Endothelial cell of umbilical vein (primary cell): Measurements from ENCODE around the gene TBC1D4. TPM values are rescaled to one million over a fixed set of nuclear protein-coding genes. Genes with fewer than 3 reads are reported as not detected.

Source experiments
- BruUV-seq: library from RNA; stranded (reverse); fragments of 400-500 nt; replicated peaks from 2 replicates; lab custom pipeline; 2021; lab: Mats Ljungman, UMichigan
- CTCF ChIA-PET: fragments of 300-600, 350-600 bp; sonication (Branson Sonifier 250); formaldehyde crosslinking; loops from one replicate; lab custom pipeline; 2021; ENCODE audit warnings: antibody characterized with exemption, inconsistent platforms; lab: Charles Lee
- POLR2A ChIA-PET: fragments of 300-600, 350-600 bp; sonication (Branson Sonifier 250); formaldehyde crosslinking; loops from one replicate; lab custom pipeline; 2021; ENCODE audit warnings: antibody characterized with exemption, inconsistent platforms; lab: Charles Lee
- DNase-seq: peaks from one replicate; pipeline ENCODE4 v3.0.0-alpha.2; 2011; ENCODE audit warnings: low read depth, low spot score
- FAIRE-seq: peaks from 2 replicates; lab custom pipeline; 2011; peaks lifted over from hg19 to GRCh38; lab: Jason Lieb, UNC
- H2AFZ ChIP-seq: 2 replicates; pipeline ENCODE4 v1.6.0; 2012; ENCODE audit warnings: low read depth, low read length, control low read depth, inconsistent platforms
- H3K27ac ChIP-seq: 2 replicates; pipeline ENCODE4 v1.5.1; 2011; ENCODE audit warnings: low read depth, mild to moderate bottlenecking, control low read depth, low read length, moderate library complexity; ENCODE audit not compliant: insufficient read depth
- H3K27me3 ChIP-seq, 2 experiments: 2 replicates each; pipeline versions ENCODE4 v1.6.0 to v1.6.1; 2011; ENCODE audit warnings: low read length in 2 of 2, mixed read lengths in 1 of 2; ENCODE audit not compliant: control insufficient read depth in 2 of 2, insufficient read depth in 2 of 2
- H3K36me3 ChIP-seq, 2 experiments: 2 replicates in 1 of 2; 3 replicates in 1 of 2; pipeline ENCODE4 v1.5.1; 2011; ENCODE audit warnings: low read length in 2 of 2, mild to moderate bottlenecking in 1 of 2, moderate library complexity in 1 of 2; ENCODE audit not compliant: control insufficient read depth in 2 of 2, insufficient read depth in 2 of 2; ENCODE audit errors: extremely low read depth in 1 of 2
- H3K4me1 ChIP-seq: 3 replicates; pipeline ENCODE4 v1.5.1; 2011; ENCODE audit warnings: mild to moderate bottlenecking, low read length; ENCODE audit not compliant: control insufficient read depth, insufficient read depth; ENCODE audit errors: extremely low read depth
- H3K4me2 ChIP-seq: 2 replicates; pipeline ENCODE4 v1.6.1; 2011; ENCODE audit warnings: low read length, control low read depth, mixed read lengths; ENCODE audit not compliant: insufficient read depth
- H3K4me3 ChIP-seq, 3 experiments: fragments of 200-600 bp in 1 of 3; sonication (generic), shearing (Covaris generic) in 1 of 3; replicated peaks in 1 of 3; 2 replicates each; pipeline ENCODE4 v1.5.1; 2011 to 2016; ENCODE audit warnings: control low read depth in 3 of 3, low read length in 3 of 3, mild to moderate bottlenecking in 2 of 3, inconsistent platforms in 1 of 3, low read depth in 1 of 3, moderate library complexity in 1 of 3; ENCODE audit not compliant: insufficient read depth in 1 of 3
- H3K79me2 ChIP-seq: 2 replicates; pipeline ENCODE4 v1.6.0; 2012; ENCODE audit warnings: low read length, inconsistent platforms; ENCODE audit not compliant: control insufficient read depth, insufficient read depth
- H3K9ac ChIP-seq: replicated peaks from 2 replicates; pipeline ENCODE3; 2011; ENCODE audit warnings: low read length, control low read depth; ENCODE audit not compliant: insufficient read depth; ENCODE audit errors: extremely low read depth
- H3K9me1 ChIP-seq: replicated peaks from 3 replicates; pipeline ENCODE4 v1.6.0; 2011; ENCODE audit warnings: mild to moderate bottlenecking, low read length; ENCODE audit not compliant: control insufficient read depth, insufficient read depth; ENCODE audit errors: extremely low read depth
- H3K9me3 ChIP-seq: replicated peaks from 2 replicates; pipeline ENCODE4 v1.5.1; 2012; ENCODE audit warnings: low read length, inconsistent platforms; ENCODE audit not compliant: control insufficient read depth, insufficient read depth
- H4K20me1 ChIP-seq: replicated peaks from 2 replicates; pipeline ENCODE3; 2011; ENCODE audit warnings: mild to moderate bottlenecking, low read length; ENCODE audit not compliant: control insufficient read depth, insufficient read depth; ENCODE audit errors: extremely low read depth
- CTCF ChIP-seq, 2 donors: IDR thresholded peaks; 1 replicate in 1 of 2; 2 replicates in 1 of 2; pipeline ENCODE4 v1.5.1; 2011; ENCODE audit warnings: low read length in 2 of 2, mild to moderate bottlenecking in 2 of 2, moderate library complexity in 2 of 2, control low read depth in 1 of 2, inconsistent platforms in 1 of 2, low read depth in 1 of 2; ENCODE audit not compliant: insufficient read depth in 1 of 2; ENCODE audit errors: extremely low read depth in 1 of 2
- EZH2 ChIP-seq: IDR thresholded peaks from 2 replicates; pipeline ENCODE4 v1.6.1; 2012; ENCODE audit warnings: borderline replicate concordance, low read depth, mild to moderate bottlenecking, moderate library complexity, low read length, inconsistent platforms; ENCODE audit not compliant: severe bottlenecking
- FOS ChIP-seq: IDR thresholded peaks from 2 replicates; pipeline ENCODE4 v1.6.1; 2011; ENCODE audit warnings: mild to moderate bottlenecking, low read length, moderate library complexity, borderline replicate concordance; ENCODE audit not compliant: insufficient read depth
- GATA2 ChIP-seq: IDR thresholded peaks from 2 replicates; pipeline ENCODE4 v1.7.0; 2011; ENCODE audit warnings: low read depth, mild to moderate bottlenecking, moderate library complexity, mixed read lengths, low read length; ENCODE audit not compliant: insufficient read length, insufficient read depth
- JUN ChIP-seq: IDR thresholded peaks from 2 replicates; pipeline ENCODE4 v1.6.1; 2011; ENCODE audit warnings: borderline replicate concordance, low read depth; ENCODE audit not compliant: insufficient read length, insufficient read depth
- MYC ChIP-seq: IDR thresholded peaks from one replicate; pipeline ENCODE4 v1.6.1; 2011; ENCODE audit warnings: mild to moderate bottlenecking, low read depth, low read length
- POLR2A ChIP-seq: IDR thresholded peaks from 2 replicates; pipeline ENCODE4 v1.6.1; 2012; ENCODE audit warnings: low read depth, mild to moderate bottlenecking, control low read depth, low read length
- POLR2AphosphoS5 ChIP-seq: IDR thresholded peaks from 2 replicates; pipeline ENCODE4 v1.6.1; 2012; ENCODE audit warnings: low read depth, mild to moderate bottlenecking, control low read depth, low read length, moderate library complexity; ENCODE audit not compliant: insufficient read depth
- dilution Hi-C: fragments of 300-500 bp; cut with MboI; formaldehyde crosslinking; loops from one replicate; pipeline ENCODE4 v1.15.0; 2019; ENCODE audit warnings: low sequenced_read_pairs; ENCODE audit not compliant: extremely low pct_ligation_motif_present
- intact Hi-C: fragments of 100-400 bp; cut with micrococcal nuclease; formaldehyde crosslinking; loops from one replicate; pipeline ENCODE4 v1.10.0; 2022
- polyA plus RNA-seq, 4 experiments: library from polyadenylated mRNA; depleted of rRNA in 3 of 4; stranded (reverse) in 3 of 4; unstranded in 1 of 4; fragments of >200 nt; gene quantifications; 2 replicates each; pipeline versions ENCODE4 v1.2.1 to v1.2.3, GENCODE V29; 2011 to 2012; ENCODE audit warnings: missing spikeins in 1 of 4
- total RNA-seq: library from RNA; stranded (reverse); gene quantifications from 2 replicates; pipeline ENCODE4 v1.2.3, GENCODE V29; 2021
- TF ChIP-seq, protein P1 (sequence below): IDR thresholded peaks from 2 replicates; pipeline ENCODE4 v1.6.1; 2011; ENCODE audit not compliant: insufficient read depth, insufficient read length

The TBC1D4 gene
- total and polyA plus RNA-seq, 2 donors (not counting 3 experiments of a cell fraction or from before 2014, with no cell fraction given), result 58.3 to 81.0 TPM

GRCh38 chr13:75470676-75471075, 11.3 kb downstream of the TBC1D4 start:
- H3K9me1 ChIP-seq, result no peaks in the 10 kb centered on the region
- no peaks in the 10 kb centered on the region for H3K4me1 ChIP-seq
- no peaks in the 10 kb centered on the region for H4K20me1 ChIP-seq
- H3K27me3 ChIP-seq, result no peaks in the 10 kb centered on the region
- H3K9ac ChIP-seq, result no peak overlapping the region
- no peak overlapping the region for H2AFZ ChIP-seq
- BruUV-seq, result no TSS peak
- CTCF ChIA-PET, result interaction anchor here (0.8 to 3.5 kb wide), 2 partner anchors 12 to 24 kb away, joined by 3 to 13 read pairs; partner anchors contain the start of gene TBC1D4
- peaks cover 8% of the 10 kb centered on the region for H3K79me2 ChIP-seq
- POLR2A ChIA-PET, result no interaction called here
- no peak overlapping the region for H3K4me2 ChIP-seq
- H3K36me3 ChIP-seq, result no peaks in the 10 kb centered on the region
- H3K27ac ChIP-seq, result no peak overlapping the region
- H3K4me3 ChIP-seq, result no peak overlapping the region
- no peaks in the 10 kb centered on the region for H3K9me3 ChIP-seq
- TF ChIP-seq CTCF (IDR thresholded peaks at IDR 0.05; ENCODE audit: extremely low read depth in 1 of 2, insufficient read depth in 1 of 2, low read depth in 1 of 2, low read length in 2 of 2), result no peak
- TF ChIP-seq POLR2A, result no peak
- no peak for TF ChIP-seq EZH2
- no peak for TF ChIP-seq FOS
- TF ChIP-seq, protein P1, sequence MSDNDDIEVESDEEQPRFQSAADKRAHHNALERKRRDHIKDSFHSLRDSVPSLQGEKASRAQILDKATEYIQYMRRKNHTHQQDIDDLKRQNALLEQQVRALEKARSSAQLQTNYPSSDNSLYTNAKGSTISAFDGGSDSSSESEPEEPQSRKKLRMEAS, result no peak
- TF ChIP-seq MYC, result no peak
- no peak for TF ChIP-seq GATA2
- TF ChIP-seq JUN, result no peak
- no peak for TF ChIP-seq POLR2AphosphoS5
- FAIRE-seq (no peak), DNase-seq (no peak)
- intact Hi-C loops, result no loop called here
- dilution Hi-C loops, result no loop called here
